GM12872 (cell line): ENCODE data around the gene ZNF608.

Experiments used
- TF ChIP-seq, protein P1 (sequence below): IDR thresholded peaks from 3 replicates; pipeline ENCODE4 v1.5.1; 2011; ENCODE audit warnings: low read depth, mild to moderate bottlenecking, low read length, moderate library complexity; ENCODE audit not compliant: insufficient read depth

The ZNF608 gene

DNA sequence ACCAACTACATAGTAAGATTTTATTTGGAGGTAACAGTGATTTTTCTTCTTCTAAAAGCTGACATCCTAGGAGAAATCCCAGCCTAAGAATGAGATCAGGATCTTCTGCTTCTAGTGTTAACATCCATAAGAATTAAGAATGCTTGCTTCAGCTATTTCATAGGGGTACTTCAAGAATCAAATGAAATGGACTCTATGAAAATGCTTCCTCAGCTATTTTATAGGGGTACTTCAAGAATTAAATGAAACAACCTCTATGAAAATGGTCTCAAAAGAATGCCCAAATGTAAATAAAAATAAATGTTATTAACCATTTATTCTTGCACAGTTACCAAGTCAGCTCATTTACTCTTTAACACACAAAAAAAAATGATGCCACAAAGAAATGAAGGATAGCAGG lies 31.5 kb downstream of the ZNF608 start:
- TF ChIP-seq, protein P1, sequence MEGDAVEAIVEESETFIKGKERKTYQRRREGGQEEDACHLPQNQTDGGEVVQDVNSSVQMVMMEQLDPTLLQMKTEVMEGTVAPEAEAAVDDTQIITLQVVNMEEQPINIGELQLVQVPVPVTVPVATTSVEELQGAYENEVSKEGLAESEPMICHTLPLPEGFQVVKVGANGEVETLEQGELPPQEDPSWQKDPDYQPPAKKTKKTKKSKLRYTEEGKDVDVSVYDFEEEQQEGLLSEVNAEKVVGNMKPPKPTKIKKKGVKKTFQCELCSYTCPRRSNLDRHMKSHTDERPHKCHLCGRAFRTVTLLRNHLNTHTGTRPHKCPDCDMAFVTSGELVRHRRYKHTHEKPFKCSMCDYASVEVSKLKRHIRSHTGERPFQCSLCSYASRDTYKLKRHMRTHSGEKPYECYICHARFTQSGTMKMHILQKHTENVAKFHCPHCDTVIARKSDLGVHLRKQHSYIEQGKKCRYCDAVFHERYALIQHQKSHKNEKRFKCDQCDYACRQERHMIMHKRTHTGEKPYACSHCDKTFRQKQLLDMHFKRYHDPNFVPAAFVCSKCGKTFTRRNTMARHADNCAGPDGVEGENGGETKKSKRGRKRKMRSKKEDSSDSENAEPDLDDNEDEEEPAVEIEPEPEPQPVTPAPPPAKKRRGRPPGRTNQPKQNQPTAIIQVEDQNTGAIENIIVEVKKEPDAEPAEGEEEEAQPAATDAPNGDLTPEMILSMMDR = no peak

DNA sequence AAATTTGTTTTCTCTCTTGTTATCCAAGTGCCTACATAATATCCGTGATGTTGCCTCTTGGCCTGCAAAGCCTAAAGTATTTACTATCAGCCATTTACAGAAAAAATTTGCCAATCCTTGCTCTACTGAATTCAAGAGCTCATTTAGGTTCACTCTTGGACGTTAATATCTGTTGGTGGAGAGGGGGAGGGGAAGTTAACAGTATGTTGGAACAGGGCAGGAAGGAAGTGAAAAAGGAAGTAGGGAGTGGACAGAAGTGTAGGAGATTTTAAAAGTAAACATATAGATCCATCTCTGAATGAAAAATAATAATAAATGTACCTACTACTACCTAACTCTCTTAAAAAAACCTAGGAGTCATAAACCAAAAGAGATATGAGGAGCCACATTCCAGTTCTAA lies 32.8 kb downstream of the ZNF608 start:
- TF ChIP-seq, protein P1 = no peak

DNA sequence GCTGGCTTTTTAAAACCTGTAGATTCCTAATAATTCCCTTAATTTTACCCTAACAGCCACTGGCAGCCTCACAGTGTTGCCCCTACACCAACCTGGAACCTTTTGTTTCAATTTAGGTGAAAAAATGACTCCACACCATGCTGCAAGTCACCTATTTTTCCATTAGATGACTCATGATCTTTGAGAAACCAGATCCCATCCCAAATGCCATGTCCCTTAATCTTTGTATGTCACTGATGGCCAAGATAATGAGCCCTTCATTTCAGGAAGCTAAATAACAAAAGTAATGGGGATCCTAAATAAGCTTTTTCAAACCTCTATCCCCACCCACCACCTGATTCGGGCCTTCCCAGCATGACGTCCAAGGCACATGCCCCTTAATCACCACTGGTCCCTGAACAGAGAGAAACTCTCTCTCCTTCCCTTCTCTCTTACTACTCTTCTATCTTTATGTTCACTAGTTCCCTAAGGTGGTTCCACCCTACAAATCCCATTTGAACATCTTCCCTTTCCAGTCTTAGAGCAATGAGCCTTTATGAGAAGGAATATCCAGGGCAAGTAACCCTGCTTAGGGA lies 33.6 kb downstream of the ZNF608 start:
- TF ChIP-seq, protein P1 = no peak

DNA sequence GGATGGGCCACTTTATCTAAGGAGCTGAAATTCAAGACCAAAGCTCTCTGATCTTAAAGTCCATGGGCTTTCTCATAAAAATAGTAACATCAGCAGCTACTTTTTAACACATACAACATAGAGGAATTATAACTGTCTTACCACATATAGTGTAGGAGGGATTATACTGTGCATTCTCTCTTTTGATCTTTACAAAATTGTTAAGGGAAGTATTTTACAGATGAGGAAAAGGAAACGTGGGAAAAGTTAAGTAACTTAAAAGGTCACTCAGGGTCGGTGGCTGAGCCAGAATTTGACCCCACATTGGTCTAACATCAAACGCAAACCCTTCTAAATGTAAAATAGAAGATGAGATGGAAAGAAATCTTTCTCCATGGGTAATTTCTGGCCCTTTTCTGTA lies 38.4 kb downstream of the ZNF608 start:
- TF ChIP-seq, protein P1 = no peak

DNA sequence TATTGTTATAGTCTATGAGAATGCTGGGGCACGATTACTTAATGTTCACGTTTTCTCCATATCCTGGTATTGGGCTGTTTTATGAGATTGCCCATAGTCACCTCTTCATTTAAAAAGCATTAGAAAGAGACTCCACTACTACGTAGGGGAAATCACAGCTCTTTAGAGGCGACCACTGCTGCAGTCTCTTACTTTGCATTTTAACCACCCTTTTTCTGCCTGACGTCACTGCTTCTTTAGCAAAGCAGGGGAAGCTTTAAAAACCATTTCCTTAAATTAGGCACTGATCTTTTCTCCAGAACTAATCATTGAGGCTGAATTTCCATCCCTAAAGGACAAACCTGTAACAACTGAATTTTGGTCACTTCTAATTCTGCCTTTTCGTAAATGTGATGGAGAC lies 38.9 kb downstream of the ZNF608 start:
- TF ChIP-seq, protein P1 = no peak

DNA sequence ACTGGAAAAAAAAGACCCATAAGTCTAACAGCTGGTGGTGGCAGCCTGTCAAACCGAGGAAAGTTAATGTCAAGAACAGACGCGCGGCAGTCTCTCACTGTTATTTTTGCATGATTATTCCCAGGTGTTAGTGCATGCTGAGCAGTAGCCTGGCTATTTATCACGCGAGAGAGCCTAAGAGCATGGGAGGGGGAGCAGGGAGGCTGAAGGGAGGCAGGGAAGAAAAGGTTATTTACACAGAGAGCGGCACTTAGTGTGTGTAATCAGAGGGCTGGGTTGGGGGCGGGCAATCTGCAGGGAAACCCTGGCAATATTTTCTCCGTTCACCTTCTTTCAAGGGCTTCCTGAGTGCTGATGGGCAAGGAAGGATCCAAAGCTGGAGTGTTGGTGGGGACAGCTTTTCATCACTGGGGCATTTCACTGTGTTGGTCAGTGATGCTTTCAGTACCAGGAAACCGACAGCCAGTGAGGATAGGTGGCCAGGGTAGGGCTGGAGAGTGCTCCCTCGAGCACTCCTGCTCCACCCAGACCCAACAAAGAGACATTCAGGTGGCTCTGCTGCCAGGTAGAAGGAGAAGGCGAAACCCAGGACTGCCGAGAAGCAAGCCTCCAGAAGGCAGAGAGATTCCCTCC lies 39.6 kb downstream of the ZNF608 start:
- TF ChIP-seq, protein P1 = no peak

DNA sequence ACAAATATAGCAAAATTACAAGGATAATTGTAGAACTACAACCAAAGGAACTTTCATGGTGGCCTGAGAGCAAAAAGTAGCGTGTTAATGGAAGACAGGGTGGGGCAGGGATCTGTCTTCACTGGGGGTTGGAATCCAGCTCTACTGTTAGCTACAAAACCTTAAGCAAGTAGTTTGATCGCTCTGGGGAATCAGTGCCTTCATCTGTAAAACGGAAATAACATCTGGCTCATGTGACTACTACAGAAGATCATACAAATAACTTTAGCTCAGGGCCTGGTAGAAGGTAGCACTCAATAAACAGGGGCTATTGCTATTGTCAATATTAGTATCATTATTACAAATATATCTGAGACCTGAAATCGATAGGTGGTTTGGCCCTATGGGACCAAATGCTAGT lies 40.4 kb downstream of the ZNF608 start:
- TF ChIP-seq, protein P1 = no peak
